Astrocyte of the hippocampus (primary cell): Measurements from ENCODE around the gene BLMH.
"Not testable (repeated sequence)": the region's sequence is repeated elsewhere in the genome, so short reads cannot be mapped to it uniquely, and the experiment has no call there.

Source experiments
- DNase-seq: peaks from one replicate; pipeline ENCODE4 v3.0.0; 2011; ENCODE audit warnings: low read depth, low spot score

Gene BLMH

GRCh38 chr17:30200656-30201055 lies 91.1 kb downstream of the BLMH start:
- not testable (repeated sequence) for DNase-seq

GRCh38 chr17:30200106-30200505 lies 91.6 kb downstream of the BLMH start:
- no peak for DNase-seq

DNA sequence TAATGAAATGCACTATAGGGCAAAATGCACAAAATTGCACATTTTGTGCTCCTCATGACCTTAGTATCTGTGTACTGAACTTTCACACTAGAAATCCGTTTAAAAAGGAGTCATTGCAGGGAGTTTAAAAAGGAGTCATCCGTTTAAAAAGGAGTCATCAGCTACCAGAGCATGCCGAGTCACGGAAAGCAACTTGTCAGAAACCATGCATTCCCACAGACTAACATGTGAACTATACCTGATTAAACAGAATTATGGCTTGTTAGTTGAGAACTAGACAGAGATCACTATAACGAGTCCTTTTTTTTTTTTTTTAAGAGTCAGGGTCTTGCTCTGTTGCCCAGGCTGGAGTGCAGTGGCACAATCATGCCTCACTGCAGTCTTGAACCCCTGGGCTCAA lies 92.1 kb downstream of the BLMH start:
- DNase-seq, result no peak
